HCT116 (cell line): Measurements from ENCODE around the gene SNX13.

Source experiments
- CEBPB ChIP-seq: IDR thresholded peaks from 2 replicates; pipeline ENCODE4 v1.6.1; 2012; ENCODE audit warnings: low read depth
- EZH2 ChIP-seq: fragments of 200-600 bp; sonication (generic); IDR thresholded peaks from 2 replicates; pipeline ENCODE4 v1.6.1; 2017; ENCODE audit warnings: antibody characterized with exemption, mixed run types
- POLR2AphosphoS5 ChIP-seq: IDR thresholded peaks from 2 replicates; pipeline ENCODE4 v1.6.1; 2011; ENCODE audit warnings: mild to moderate bottlenecking, low read depth, low read length, moderate library complexity
- SRF ChIP-seq: IDR thresholded peaks from 2 replicates; pipeline ENCODE4 v1.6.1; 2012; ENCODE audit warnings: low read depth
- TCF7L2 ChIP-seq: IDR thresholded peaks from 2 replicates; pipeline ENCODE4 v1.7.0; 2011; ENCODE audit warnings: borderline replicate concordance, inconsistent platforms; ENCODE audit not compliant: insufficient read depth, insufficient read length; ENCODE audit errors: extremely low read depth
- ZFX ChIP-seq: fragments of 450-650 bp; IDR thresholded peaks from 2 replicates; pipeline ENCODE4 v1.6.1; 2017
- TF ChIP-seq, protein P1 (sequence below), 3 experiments: fragments of 200-600 bp in 1 of 3; sonication (generic) in 1 of 3; IDR thresholded peaks in 2 of 3; conservative IDR thresholded peaks in 1 of 3; 2 replicates each; pipeline ENCODE4 v1.5.1; 2012 to 2017; ENCODE audit warnings: low read depth in 2 of 3, low read length in 2 of 3, antibody characterized with exemption in 1 of 3, borderline replicate concordance in 1 of 3, control low read depth in 1 of 3, mild to moderate bottlenecking in 1 of 3, mixed read lengths in 1 of 3, mixed run types in 1 of 3, moderate library complexity in 1 of 3; ENCODE audit not compliant: insufficient read depth in 1 of 3
- TF ChIP-seq, protein P2 (sequence below): IDR thresholded peaks from 2 replicates; pipeline ENCODE4 v1.6.1; 2011; ENCODE audit warnings: mild to moderate bottlenecking, low read length, moderate library complexity; ENCODE audit not compliant: insufficient replicate concordance; ENCODE audit errors: extremely low read depth

DNA sequence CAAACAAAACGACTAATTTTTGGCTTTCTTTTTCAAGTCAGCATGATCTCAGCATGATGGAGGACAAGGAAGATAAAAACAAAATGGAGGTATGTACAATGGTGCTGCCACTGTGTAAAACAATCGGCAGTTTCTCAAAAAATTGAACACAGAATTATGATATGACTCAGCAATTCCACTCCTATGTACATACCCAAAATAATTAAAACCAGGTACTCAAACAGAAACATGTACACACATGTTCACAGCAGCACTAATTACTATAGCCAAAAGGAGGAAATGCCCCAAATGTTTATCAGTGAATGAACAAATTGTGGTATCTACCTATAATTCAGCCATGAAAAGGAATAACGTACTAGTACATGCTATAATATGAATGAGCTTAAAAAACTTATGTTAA lies 29.9 kb downstream of the SNX13 start:
- TF ChIP-seq, protein P1, sequence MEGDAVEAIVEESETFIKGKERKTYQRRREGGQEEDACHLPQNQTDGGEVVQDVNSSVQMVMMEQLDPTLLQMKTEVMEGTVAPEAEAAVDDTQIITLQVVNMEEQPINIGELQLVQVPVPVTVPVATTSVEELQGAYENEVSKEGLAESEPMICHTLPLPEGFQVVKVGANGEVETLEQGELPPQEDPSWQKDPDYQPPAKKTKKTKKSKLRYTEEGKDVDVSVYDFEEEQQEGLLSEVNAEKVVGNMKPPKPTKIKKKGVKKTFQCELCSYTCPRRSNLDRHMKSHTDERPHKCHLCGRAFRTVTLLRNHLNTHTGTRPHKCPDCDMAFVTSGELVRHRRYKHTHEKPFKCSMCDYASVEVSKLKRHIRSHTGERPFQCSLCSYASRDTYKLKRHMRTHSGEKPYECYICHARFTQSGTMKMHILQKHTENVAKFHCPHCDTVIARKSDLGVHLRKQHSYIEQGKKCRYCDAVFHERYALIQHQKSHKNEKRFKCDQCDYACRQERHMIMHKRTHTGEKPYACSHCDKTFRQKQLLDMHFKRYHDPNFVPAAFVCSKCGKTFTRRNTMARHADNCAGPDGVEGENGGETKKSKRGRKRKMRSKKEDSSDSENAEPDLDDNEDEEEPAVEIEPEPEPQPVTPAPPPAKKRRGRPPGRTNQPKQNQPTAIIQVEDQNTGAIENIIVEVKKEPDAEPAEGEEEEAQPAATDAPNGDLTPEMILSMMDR (IDR thresholded peaks at IDR 0.05 in 2 of 3, conservative IDR thresholded peaks at IDR 0.05 in 1 of 3; ENCODE audit: borderline replicate concordance in 1 of 3, insufficient read depth in 1 of 3, low read depth in 2 of 3, low read length in 2 of 3): no peak
- no peak for TF ChIP-seq TCF7L2
- no peak for TF ChIP-seq CEBPB
- no peak for TF ChIP-seq ZFX
- TF ChIP-seq, protein P2, sequence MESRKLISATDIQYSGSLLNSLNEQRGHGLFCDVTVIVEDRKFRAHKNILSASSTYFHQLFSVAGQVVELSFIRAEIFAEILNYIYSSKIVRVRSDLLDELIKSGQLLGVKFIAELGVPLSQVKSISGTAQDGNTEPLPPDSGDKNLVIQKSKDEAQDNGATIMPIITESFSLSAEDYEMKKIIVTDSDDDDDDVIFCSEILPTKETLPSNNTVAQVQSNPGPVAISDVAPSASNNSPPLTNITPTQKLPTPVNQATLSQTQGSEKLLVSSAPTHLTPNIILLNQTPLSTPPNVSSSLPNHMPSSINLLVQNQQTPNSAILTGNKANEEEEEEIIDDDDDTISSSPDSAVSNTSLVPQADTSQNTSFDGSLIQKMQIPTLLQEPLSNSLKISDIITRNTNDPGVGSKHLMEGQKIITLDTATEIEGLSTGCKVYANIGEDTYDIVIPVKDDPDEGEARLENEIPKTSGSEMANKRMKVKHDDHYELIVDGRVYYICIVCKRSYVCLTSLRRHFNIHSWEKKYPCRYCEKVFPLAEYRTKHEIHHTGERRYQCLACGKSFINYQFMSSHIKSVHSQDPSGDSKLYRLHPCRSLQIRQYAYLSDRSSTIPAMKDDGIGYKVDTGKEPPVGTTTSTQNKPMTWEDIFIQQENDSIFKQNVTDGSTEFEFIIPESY: no peak
- no peak for TF ChIP-seq EZH2
- no peak for TF ChIP-seq SRF
- no peak for TF ChIP-seq POLR2AphosphoS5
